CD4-positive, alpha-beta T cell (primary cell): ENCODE measurements around the gene ATP8A1. TPM values are rescaled to one million over a fixed set of nuclear protein-coding genes. Genes with fewer than 3 reads are reported as not detected.

Experiments used
- ATAC-seq: fragments of 200-7000 bp; cut with Tn5 transposase; one replicate; pipeline ENCODE4 v1.10.0; 2022; ENCODE audit warnings: mild to moderate bottlenecking; ENCODE audit not compliant: poor library complexity
- CTCF ChIA-PET: fragments of 350-600 bp; sonication (Branson Sonifier 250); formaldehyde crosslinking; loops from one replicate; lab custom pipeline; 2021; ENCODE audit warnings: antibody characterized with exemption, inconsistent platforms; lab: Charles Lee
- POLR2A ChIA-PET: fragments of 350-600 bp; sonication (Branson Sonifier 250); formaldehyde crosslinking; loops from one replicate; lab custom pipeline; 2021; ENCODE audit warnings: antibody characterized with exemption, inconsistent platforms; lab: Charles Lee
- DNase-seq, 14 experiments: peaks; one replicate each; pipeline ENCODE4 v3.0.0-alpha.2; 2013 to 2020; ENCODE audit warnings: mixed read lengths in 2 of 14
- H3K27ac ChIP-seq, 2 donors: one replicate each; pipeline versions ENCODE4 v1.5.1 to v1.7.0; 2013; ENCODE audit warnings: low read length in 2 of 2, low read depth in 1 of 2, mild to moderate bottlenecking in 1 of 2
- H3K27me3 ChIP-seq, 2 experiments: 1 replicate in 1 of 2; 2 replicates in 1 of 2; pipeline versions ENCODE4 v1.6.1 to v1.7.0; 2013; ENCODE audit warnings: low read length in 2 of 2, control low read depth in 1 of 2, mild to moderate bottlenecking in 1 of 2, moderate library complexity in 1 of 2; ENCODE audit not compliant: insufficient read depth in 2 of 2, control insufficient read depth in 1 of 2
- H3K36me3 ChIP-seq: one replicate; pipeline ENCODE4 v1.6.1; 2013; ENCODE audit warnings: low read length, control low read depth; ENCODE audit not compliant: insufficient read depth
- H3K4me1 ChIP-seq: one replicate; pipeline ENCODE4 v1.6.1; 2013; ENCODE audit warnings: low read length, control low read depth; ENCODE audit not compliant: insufficient read depth
- H3K4me3 ChIP-seq: one replicate; pipeline ENCODE4 v1.5.1; 2013; ENCODE audit warnings: mild to moderate bottlenecking, low read length, moderate library complexity
- H3K9me3 ChIP-seq, 2 experiments: 1 replicate in 1 of 2; 2 replicates in 1 of 2; pipeline versions ENCODE4 v1.6.1 to v1.7.0; 2013; ENCODE audit warnings: low read length in 2 of 2, mild to moderate bottlenecking in 2 of 2, control low read depth in 1 of 2, moderate library complexity in 1 of 2; ENCODE audit not compliant: control insufficient read depth in 1 of 2, insufficient read depth in 1 of 2
- H3K27ac Mint-ChIP-seq: one replicate; pipeline ENCODE4 v1.8.0; 2020; ENCODE audit warnings: mixed read lengths
- H3K27me3 Mint-ChIP-seq: one replicate; pipeline ENCODE4 v1.8.0; 2021; ENCODE audit warnings: mixed read lengths
- H3K36me3 Mint-ChIP-seq: one replicate; pipeline ENCODE4 v1.8.0; 2021; ENCODE audit warnings: low read depth, mixed read lengths
- H3K4me1 Mint-ChIP-seq: one replicate; pipeline ENCODE4 v1.8.0; 2021; ENCODE audit warnings: low read depth, mixed read lengths
- H3K4me3 Mint-ChIP-seq: one replicate; pipeline ENCODE4 v1.8.0; 2020; ENCODE audit warnings: mild to moderate bottlenecking, mixed read lengths
- H3K9me3 Mint-ChIP-seq: one replicate; pipeline ENCODE4 v1.8.0; 2020; ENCODE audit warnings: mixed read lengths
- intact Hi-C, 2 experiments: fragments of 100-400 bp; cut with DNase I in 1 of 2; cut with micrococcal nuclease in 1 of 2; formaldehyde crosslinking; loops; one replicate each; pipeline versions ENCODE4 v1.15.1 to v1.9.0; 2023 to 2025; cut with DNase I, micrococcal nuclease
- total RNA-seq, 174 experiments: library from RNA in 2 of 174; stranded (reverse) in 2 of 174; gene quantifications; one replicate each; pipeline ENCODE4 v1.2.3 and lab custom pipeline; 2021 to 2026
- TF ChIP-seq, protein P1 (sequence below): fragments of 200-600 bp; IDR thresholded peaks from one replicate; pipeline ENCODE4 v1.8.0; 2022; ENCODE audit warnings: antibody characterized with exemption, mild to moderate bottlenecking

Gene ATP8A1
- total RNA-seq, 2 experiments from 2014 or later = 44.9 to 45.5 TPM

GRCh38 chr4:42371305-42372252, 285.3 kb downstream of the ATP8A1 start:
- POLR2A ChIA-PET = no interaction called here
- Histone ChIP-seq H3K36me3 (no peaks in the 10 kb centered on the region), H3K27me3 (no peaks in the 10 kb centered on the region), H3K9me3 (peaks cover 0 to 8% of the 10 kb centered on the region in 2 experiments), H3K4me3 (no peak overlapping the region), H3K4me1 (no peaks in the 10 kb centered on the region), H3K27ac (no peak overlapping the region)
- CTCF ChIA-PET = interaction anchor here (1.4 kb wide), 1 partner anchor 148 kb away, joined by 3 read pairs; no protein-coding TSS in a partner anchor
- ATAC-seq (no peak), DNase-seq (peak in 3 of 14 experiments; percentile 17 to 29 (median 27))
- intact Hi-C loops = loop anchor here in 1 of 2 experiments (10.0 kb wide), 1 partner anchor 143 kb away; no protein-coding TSS in a partner anchor
- TF ChIP-seq, protein P1, sequence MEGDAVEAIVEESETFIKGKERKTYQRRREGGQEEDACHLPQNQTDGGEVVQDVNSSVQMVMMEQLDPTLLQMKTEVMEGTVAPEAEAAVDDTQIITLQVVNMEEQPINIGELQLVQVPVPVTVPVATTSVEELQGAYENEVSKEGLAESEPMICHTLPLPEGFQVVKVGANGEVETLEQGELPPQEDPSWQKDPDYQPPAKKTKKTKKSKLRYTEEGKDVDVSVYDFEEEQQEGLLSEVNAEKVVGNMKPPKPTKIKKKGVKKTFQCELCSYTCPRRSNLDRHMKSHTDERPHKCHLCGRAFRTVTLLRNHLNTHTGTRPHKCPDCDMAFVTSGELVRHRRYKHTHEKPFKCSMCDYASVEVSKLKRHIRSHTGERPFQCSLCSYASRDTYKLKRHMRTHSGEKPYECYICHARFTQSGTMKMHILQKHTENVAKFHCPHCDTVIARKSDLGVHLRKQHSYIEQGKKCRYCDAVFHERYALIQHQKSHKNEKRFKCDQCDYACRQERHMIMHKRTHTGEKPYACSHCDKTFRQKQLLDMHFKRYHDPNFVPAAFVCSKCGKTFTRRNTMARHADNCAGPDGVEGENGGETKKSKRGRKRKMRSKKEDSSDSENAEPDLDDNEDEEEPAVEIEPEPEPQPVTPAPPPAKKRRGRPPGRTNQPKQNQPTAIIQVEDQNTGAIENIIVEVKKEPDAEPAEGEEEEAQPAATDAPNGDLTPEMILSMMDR = peak; percentile 29
- Mint-ChIP-seq H3K27me3 (peaks cover 9% of the 10 kb centered on the region), H3K4me3 (no peak overlapping the region), H3K4me1 (no peaks in the 10 kb centered on the region), H3K36me3 (no peaks in the 10 kb centered on the region), H3K27ac (no peak overlapping the region), H3K9me3 (no peaks in the 10 kb centered on the region)

DNA sequence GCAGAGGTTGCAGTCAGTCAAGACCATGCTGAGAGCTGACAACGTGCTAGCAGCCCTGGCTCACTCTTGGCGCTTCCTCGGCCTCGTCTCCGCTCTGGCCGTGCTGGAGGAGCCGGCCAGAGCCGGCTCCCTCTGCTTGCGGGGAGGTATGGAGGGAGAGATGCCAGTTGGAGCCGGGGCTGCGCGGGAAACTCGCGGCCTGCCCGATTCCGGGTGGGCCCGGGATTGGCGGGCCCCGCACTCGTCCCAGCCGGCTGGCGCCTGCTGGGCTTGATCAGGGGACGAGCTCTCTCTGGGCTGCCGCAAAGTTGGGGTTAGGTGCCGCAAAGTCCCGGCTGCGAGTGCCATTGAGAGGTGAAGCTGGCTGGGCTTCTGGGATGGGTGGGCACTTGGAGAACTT, 287.4 kb downstream of the ATP8A1 start:
- H3K4me3 Mint-ChIP-seq = no peak overlapping the region
- ChIA-PET CTCF (no interaction called here), POLR2A (no interaction called here)
- Histone ChIP-seq H3K27me3 (no peaks in the 10 kb centered on the region), H3K4me1 (no peaks in the 10 kb centered on the region), H3K9me3 (peaks cover 0 to 8% of the 10 kb centered on the region in 2 experiments), H3K27ac (no peak overlapping the region), H3K36me3 (no peaks in the 10 kb centered on the region), H3K4me3 (no peak overlapping the region)
- no peak for ATAC-seq
- H3K36me3 Mint-ChIP-seq = no peaks in the 10 kb centered on the region
- H3K4me1 Mint-ChIP-seq = no peaks in the 10 kb centered on the region
- TF ChIP-seq, protein P1 = no peak
- intact Hi-C loops = no loop called here
- H3K27ac Mint-ChIP-seq = no peak overlapping the region
- H3K27me3 Mint-ChIP-seq = peaks cover 9% of the 10 kb centered on the region
- DNase-seq = no peak
- H3K9me3 Mint-ChIP-seq = no peaks in the 10 kb centered on the region

GRCh38 chr4:42366959-42367358, 289.9 kb downstream of the ATP8A1 start:
- TF ChIP-seq, protein P1 = no peak
- Mint-ChIP-seq H3K27ac (no peak overlapping the region), H3K27me3 (peaks cover 9% of the 10 kb centered on the region), H3K4me1 (no peaks in the 10 kb centered on the region), H3K36me3 (no peaks in the 10 kb centered on the region), H3K4me3 (no peak overlapping the region), H3K9me3 (no peaks in the 10 kb centered on the region)
- CTCF ChIA-PET = no interaction called here
- POLR2A ChIA-PET = no interaction called here
- peaks cover 0 to 6% of the 10 kb centered on the region in 2 experiments for H3K9me3 ChIP-seq
- no peaks in the 10 kb centered on the region for H3K27me3 ChIP-seq
- DNase-seq = no peak
- H3K36me3 ChIP-seq = no peaks in the 10 kb centered on the region
- intact Hi-C loops = no loop called here
- no peak overlapping the region for H3K27ac ChIP-seq
- H3K4me1 ChIP-seq = no peaks in the 10 kb centered on the region
- ATAC-seq = no peak
- no peak overlapping the region for H3K4me3 ChIP-seq
